Mucosa of rectum (tissue), 2 donors: ENCODE data around the gene CTNNA1.

Source experiments
- H3K27ac ChIP-seq, 2 donors: one replicate each; pipeline ENCODE4 v1.7.0; 2013; ENCODE audit warnings: inconsistent platforms in 2 of 2, low read depth in 2 of 2, low read length in 2 of 2
- H3K27me3 ChIP-seq, 2 donors: one replicate each; pipeline ENCODE4 v1.7.0; 2013; ENCODE audit warnings: low read length in 2 of 2; ENCODE audit not compliant: control insufficient read depth in 2 of 2, insufficient read depth in 2 of 2
- H3K36me3 ChIP-seq, 2 donors: one replicate each; pipeline ENCODE4 v1.7.0; 2013; ENCODE audit warnings: low read length in 2 of 2; ENCODE audit not compliant: control insufficient read depth in 2 of 2, insufficient read depth in 2 of 2
- H3K4me1 ChIP-seq, 2 donors: one replicate each; pipeline ENCODE4 v1.7.0; 2013; ENCODE audit warnings: low read length in 2 of 2, mild to moderate bottlenecking in 1 of 2; ENCODE audit not compliant: control insufficient read depth in 2 of 2, insufficient read depth in 2 of 2
- H3K4me3 ChIP-seq, 2 donors: one replicate each; pipeline ENCODE4 v1.7.0; 2013; ENCODE audit warnings: low read length in 2 of 2
- H3K9ac ChIP-seq, 2 donors: one replicate each; pipeline ENCODE4 v1.7.0; 2013; ENCODE audit warnings: low read length in 2 of 2, low read depth in 1 of 2, mild to moderate bottlenecking in 1 of 2
- H3K9me3 ChIP-seq, 2 donors: one replicate each; pipeline ENCODE4 v1.7.0; 2013; ENCODE audit warnings: low read length in 2 of 2; ENCODE audit not compliant: control insufficient read depth in 2 of 2
- donor health status: healthy.
- donor health status: Normal muscosa, but diverticular disease.

Gene CTNNA1

DNA sequence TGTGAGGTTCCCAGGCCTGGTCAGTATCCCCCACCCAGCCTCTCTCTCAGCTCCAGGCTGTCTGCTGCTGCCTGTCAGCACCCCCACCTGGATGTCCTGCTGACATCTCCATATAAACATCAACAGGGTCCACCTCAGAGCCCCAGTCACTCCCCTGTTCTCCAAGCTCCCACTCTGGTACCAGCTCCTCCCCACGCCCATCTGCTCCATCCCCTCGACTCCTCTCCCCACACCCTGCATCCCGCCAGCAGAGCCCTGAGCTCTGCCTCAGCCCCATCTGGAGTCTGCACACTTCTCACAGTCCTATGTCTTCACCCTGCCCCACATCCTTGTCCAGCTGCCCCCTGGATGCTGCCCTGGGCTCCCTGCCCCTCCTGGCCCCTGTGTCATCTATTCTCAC is 189.6 kb downstream of the CTNNA1 start:
- Histone ChIP-seq H3K4me1 (no peaks in the 10 kb centered on the region), H3K9me3 (no peaks in the 10 kb centered on the region), H3K27me3 (no peaks in the 10 kb centered on the region), H3K4me3 (no peak overlapping the region), H3K27ac (no peak overlapping the region), H3K9ac (no peak overlapping the region), H3K36me3 (peaks cover 5 to 11% of the 10 kb centered on the region in 2 donors)

DNA sequence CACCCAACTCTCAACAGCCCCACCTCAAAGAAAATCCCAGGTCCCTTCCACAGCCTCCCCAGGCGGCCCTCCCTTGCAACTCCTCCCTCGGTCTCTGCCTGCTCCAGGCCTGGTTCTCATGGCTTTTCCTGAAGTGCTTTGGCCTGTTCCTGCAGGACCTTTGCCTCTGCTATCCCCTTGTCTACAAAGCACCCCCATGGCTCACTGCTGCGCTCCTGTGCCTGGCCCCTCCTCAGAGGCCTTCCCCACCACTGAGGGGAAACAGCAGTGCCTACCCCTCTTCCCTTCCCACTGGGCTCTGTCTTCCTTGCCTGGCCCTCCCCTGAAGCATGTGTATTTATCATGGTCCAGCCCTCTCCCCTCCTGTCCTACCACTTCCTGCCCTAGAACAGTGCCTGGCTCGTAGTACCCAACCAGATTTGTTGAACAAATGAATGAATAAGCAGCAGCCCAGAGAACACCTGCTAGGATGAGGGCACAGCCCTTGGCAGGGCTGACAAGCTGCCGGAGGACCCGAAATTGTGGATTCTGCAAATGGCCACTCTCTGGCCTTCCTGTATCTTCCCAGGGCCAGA is 190.5 kb downstream of the CTNNA1 start:
- H3K27me3 ChIP-seq, result no peaks in the 10 kb centered on the region
- no peak overlapping the region for H3K27ac ChIP-seq
- H3K4me3 ChIP-seq, result no peak overlapping the region
- H3K36me3 ChIP-seq, result peaks cover 5 to 12% of the 10 kb centered on the region in 2 donors
- H3K4me1 ChIP-seq, result no peaks in the 10 kb centered on the region
- H3K9ac ChIP-seq, result no peak overlapping the region
- H3K9me3 ChIP-seq, result no peaks in the 10 kb centered on the region

DNA sequence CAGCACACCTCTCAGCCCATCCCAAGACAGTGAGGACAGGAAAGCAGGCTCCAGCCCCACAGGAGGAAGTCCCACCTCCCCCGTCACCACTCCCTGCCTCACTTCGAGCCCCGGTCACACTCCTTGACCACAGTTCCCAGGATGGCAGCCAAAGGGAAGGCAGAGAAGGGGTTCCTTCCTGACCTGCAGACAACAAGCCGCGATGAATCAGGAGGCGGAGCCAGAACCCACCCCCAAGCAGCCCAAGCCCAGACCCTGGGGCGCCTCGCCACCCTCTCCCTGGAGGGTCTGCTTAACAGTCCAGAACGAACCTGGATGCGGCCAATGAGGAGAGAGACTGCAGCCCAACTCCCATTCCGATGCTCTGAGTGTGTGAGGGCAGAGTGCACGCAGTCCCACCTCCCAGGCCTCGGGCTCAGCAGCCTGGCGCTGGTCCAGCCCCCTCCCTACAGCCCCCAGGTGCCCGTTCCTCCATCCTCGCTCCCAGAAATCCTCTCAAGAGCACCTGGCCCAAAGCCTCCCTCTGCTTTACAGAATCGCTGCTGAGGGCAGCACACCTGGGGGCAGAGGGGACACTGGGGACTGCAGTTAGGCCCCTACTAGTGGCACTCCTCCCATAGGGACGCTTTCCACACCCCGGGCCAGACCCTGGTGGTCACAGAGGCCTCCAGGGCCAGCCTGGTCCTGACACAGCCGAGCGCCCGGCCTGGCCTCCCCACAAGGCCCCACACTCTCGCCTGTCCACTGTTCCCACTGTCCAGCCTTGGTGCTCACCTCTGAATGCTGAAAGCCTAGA is 191.5 kb downstream of the CTNNA1 start:
- Histone ChIP-seq H3K9me3 (no peaks in the 10 kb centered on the region), H3K27me3 (no peaks in the 10 kb centered on the region), H3K4me3 (no peak overlapping the region), H3K27ac (no peak overlapping the region), H3K9ac (no peak overlapping the region), H3K36me3 (peaks cover 5 to 12% of the 10 kb centered on the region in 2 donors), H3K4me1 (no peaks in the 10 kb centered on the region)

DNA sequence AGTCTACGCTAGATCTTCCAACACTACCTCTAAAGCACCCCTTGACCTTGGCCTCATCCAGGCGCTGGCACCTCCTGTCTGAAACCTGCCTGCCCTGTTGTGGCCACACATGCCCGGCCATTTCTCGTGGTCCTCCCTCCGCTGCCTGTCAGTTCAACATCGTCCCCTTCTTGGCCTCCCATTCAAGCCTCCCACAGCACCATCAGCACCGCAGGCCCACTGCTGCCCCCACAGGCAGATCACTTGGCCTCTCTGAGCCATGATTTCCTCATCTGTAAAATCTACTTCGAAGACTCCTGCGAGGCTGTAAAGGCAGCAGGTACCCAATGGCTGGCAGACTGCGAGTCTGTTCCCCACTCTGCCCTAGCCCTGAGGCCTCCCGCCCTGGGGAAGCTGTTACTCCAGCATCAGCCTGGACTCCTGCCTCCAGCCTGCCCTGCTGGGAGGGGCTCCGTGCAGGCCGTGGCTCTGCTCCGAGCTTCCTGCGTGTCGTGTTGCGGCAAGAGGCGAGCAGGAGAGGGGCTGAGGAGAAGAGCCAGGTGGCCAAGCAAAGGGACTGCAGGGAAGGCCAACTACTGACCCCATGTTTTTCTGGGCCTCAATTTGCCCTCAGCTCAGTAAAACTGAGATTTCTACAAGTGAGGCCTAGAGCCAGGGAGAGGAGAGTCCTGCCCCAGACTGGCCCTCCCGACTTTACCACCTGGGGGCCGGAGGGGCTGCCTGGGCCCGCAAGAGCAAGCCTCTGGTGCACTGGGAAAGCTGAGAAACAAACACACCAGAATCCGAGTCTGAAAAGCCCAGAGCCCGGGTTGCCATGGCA is 192.4 kb downstream of the CTNNA1 start:
- no peak overlapping the region for H3K4me3 ChIP-seq

DNA sequence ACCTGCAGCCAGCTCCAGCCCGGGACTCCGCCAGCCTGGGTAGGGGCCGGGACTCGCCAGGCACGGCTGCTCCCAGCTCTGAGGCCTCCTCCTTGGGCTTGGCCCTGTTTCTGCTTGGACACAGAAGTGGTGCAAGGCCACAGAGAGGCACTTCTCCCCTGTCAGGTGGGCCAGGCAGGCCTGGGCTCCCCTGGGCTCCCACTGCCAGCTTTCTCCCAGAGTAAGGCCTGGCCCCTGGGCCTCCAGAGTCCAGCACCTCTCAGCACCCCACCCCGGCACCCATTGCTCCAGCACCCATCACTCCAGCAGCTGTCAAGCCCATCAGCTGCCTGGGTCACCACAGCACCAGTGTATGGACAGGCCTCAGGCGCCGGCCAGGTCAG is 193.0 kb downstream of the CTNNA1 start:
- Histone ChIP-seq H3K36me3 (peaks cover 5 to 12% of the 10 kb centered on the region in 2 donors), H3K9ac (no peak overlapping the region), H3K4me3 (no peak overlapping the region), H3K4me1 (no peaks in the 10 kb centered on the region), H3K9me3 (no peaks in the 10 kb centered on the region), H3K27me3 (no peaks in the 10 kb centered on the region), H3K27ac (no peak overlapping the region)

More for the DNA sequence above, 192.4 kb downstream of the CTNNA1 start:
- H3K36me3 ChIP-seq, result peaks cover 5 to 12% of the 10 kb centered on the region in 2 donors
- no peaks in the 10 kb centered on the region for H3K9me3 ChIP-seq
- no peak overlapping the region for H3K9ac ChIP-seq
- no peaks in the 10 kb centered on the region for H3K27me3 ChIP-seq
- no peaks in the 10 kb centered on the region for H3K4me1 ChIP-seq
- no peak overlapping the region for H3K27ac ChIP-seq

DNA sequence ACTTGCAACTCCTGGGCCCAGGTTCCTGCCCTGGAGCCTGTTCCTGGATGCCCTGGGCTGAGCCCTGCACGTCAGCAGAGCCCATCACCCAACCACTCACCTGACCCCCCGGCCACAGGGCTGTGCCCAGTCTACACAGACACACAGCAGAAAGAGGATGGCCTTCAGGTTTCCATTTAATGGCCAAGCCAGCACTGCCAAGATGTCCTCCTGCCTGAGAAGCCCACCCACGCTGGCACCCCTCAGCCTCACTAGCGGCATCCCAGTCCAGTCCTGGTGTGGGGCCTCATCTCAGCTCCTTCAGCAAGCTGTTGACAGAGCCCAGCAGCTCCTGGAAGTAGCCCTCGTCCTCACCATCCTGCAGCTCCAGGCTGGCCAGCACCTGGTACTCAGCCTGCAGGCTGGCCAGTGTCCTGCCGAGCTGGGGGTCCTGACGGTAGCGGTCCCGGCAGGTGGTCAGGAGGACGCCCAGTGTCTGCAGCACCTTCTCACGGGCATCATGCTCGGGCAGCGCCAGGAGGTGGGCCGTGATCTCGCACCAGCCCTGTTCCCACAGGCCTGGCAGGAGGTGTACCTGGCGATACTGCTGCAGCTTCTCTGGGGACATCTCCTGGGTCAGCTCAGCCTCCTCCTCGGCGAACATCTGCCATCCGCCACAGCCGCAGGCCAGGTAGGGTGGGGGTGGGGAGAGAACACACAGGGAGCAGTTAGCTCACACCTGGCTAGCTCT is 193.8 kb downstream of the CTNNA1 start:
- Histone ChIP-seq H3K27ac (no peak overlapping the region), H3K9me3 (no peaks in the 10 kb centered on the region), H3K4me3 (no peak overlapping the region), H3K4me1 (no peaks in the 10 kb centered on the region), H3K9ac (no peak overlapping the region), H3K27me3 (no peaks in the 10 kb centered on the region), H3K36me3 (peaks cover 5 to 16% of the 10 kb centered on the region in 2 donors)

DNA sequence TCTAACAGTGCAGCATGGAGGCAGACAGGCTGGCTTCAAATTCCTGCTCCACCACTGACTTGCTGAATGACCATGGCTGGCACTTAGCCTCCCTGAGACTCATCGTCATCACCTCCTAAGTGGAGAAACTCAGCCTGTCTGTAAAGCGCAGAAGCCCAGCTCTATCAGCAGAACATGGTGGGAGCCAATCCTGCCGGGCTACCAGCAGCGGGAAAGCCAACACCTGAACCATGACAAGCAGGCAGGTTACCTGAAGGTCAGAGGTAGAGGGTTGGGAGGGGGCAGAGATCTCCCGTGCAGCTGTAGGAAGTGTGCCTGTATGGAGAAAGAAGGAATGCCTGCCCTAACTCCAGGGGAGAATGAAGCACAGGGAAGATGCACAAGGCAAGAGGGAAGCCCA is 194.6 kb downstream of the CTNNA1 start:
- Histone ChIP-seq H3K9ac (no peak overlapping the region), H3K9me3 (no peaks in the 10 kb centered on the region), H3K27me3 (no peaks in the 10 kb centered on the region), H3K36me3 (peaks cover 5 to 16% of the 10 kb centered on the region in 2 donors), H3K4me1 (peaks cover 2 to 6% of the 10 kb centered on the region in 2 donors), H3K27ac (no peak overlapping the region), H3K4me3 (no peak overlapping the region)

DNA sequence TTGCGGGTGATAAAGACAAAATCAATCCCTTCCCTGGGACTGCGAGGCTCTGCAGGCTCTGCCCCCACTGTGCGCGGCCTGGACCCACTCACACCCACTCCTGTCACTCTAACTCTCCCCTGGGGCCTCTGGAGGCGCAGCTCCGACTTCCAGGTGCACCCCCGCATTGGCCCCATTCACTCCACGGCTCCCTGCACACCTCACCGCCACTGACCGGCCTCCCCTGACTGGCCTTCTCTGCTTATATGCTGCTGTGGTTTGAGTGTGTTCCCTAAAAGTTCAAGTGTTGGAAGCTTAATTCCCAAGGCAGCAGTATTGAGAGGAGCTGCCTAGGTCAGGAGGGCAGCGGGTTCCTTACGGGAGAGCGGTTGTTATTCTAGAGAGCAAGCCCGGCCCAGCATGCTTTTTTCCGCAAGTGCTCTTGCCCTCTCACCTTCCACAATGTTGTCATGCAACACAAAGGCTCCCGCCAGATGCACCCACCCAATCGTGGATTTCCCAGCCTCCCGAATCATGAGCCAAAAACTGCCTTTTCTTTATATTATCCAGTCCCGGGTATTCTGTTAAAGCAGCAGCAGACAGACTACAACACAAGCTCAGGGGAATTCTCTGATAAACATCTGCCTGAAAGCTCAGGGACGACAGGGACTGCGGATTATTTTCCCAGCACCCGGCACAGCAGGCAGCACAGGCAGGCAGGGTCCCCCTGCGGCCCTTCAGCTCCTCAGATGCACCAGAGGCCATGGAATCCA is 195.4 kb downstream of the CTNNA1 start:
- Histone ChIP-seq H3K9ac (no peak overlapping the region), H3K9me3 (no peaks in the 10 kb centered on the region), H3K27me3 (no peaks in the 10 kb centered on the region), H3K36me3 (peaks cover 5 to 16% of the 10 kb centered on the region in 2 donors), H3K4me3 (no peak overlapping the region), H3K4me1 (peaks cover 11 to 15% of the 10 kb centered on the region in 2 donors), H3K27ac (no peak overlapping the region)

DNA sequence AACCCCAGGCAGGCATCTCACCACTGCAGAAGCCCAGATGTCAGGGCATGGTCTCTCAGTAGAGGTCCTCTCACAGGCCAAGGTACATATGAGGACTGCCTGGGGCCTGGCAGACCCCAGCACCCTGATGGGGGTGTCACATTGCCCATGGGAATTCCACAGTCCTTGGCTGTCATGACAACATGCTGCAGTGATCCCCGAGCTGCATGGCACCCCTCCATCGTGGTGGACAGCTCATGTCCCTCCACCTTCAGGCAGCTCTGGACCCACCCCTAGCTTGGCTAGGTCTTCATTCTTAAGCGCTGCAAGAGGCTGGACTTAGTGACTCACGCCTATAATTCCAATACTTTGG is 196.0 kb downstream of the CTNNA1 start:
- H3K4me3 ChIP-seq, result no peak overlapping the region
- no peaks in the 10 kb centered on the region for H3K9me3 ChIP-seq
- H3K27ac ChIP-seq, result no peak overlapping the region
- H3K36me3 ChIP-seq, result peaks cover 5 to 16% of the 10 kb centered on the region in 2 donors
- peaks cover 16 to 17% of the 10 kb centered on the region in 2 donors for H3K4me1 ChIP-seq
- H3K27me3 ChIP-seq, result no peaks in the 10 kb centered on the region
- no peak overlapping the region for H3K9ac ChIP-seq
